Renal cortex interstitium (tissue), 15 donors: ENCODE measurements around the gene GIT2. TPM values are rescaled to one million over a fixed set of nuclear protein-coding genes. Genes with fewer than 3 reads are reported as not detected.

ENCODE experiments used
- DNase-seq, 11 donors: peaks; one replicate each; pipeline ENCODE4 v3.0.0-alpha.2; 2013; ENCODE audit warnings: low read depth in 9 of 11, low spot score in 4 of 11; ENCODE audit errors: extremely low read depth in 1 of 11
- long read RNA-seq, 16 experiments: transcript quantifications; one replicate each; lab custom pipeline, GENCODE V29; 2026
- polyA plus RNA-seq, 3 donors: library from polyadenylated mRNA; unstranded; fragments of 120-200 nt; gene quantifications; one replicate each; pipeline ENCODE4 v1.2.1, GENCODE V29; 2013; ENCODE audit not compliant: insufficient read length in 3 of 3

GIT2 gene
- 10 to 100 TPM; 33.6 to 48.9 (median 34.4) TPM for polyA plus RNA-seq
- long read RNA-seq, donor 1, partial matches to known transcripts = 0 of 1 reads
- long read RNA-seq, donor 1, other reads (novel, unspliced or antisense) = 0 of 1 reads
- long read RNA-seq, donor 2, partial matches to known transcripts = 0 of 1 reads
- long read RNA-seq, donor 2, other reads (novel, unspliced or antisense) = 0 of 1 reads
- long read RNA-seq, donor 3, full-length matches to known transcripts = 2 of 2 reads
- long read RNA-seq, donor 3, partial matches to known transcripts = 0 of 2 reads
- long read RNA-seq, donor 3, other reads (novel, unspliced or antisense) = 0 of 2 reads
- long read RNA-seq, donor 4, full-length matches to known transcripts = 5 of 5 reads
- long read RNA-seq, donor 4, partial matches to known transcripts = 0 of 5 reads
- long read RNA-seq, donor 4, other reads (novel, unspliced or antisense) = 0 of 5 reads
- long read RNA-seq, donor 5 = 0 reads
- long read RNA-seq, donor 6 = 0 reads
- long read RNA-seq, donor 7 = 0 reads
- long read RNA-seq, donor 8, full-length matches to known transcripts = 9 of 9 reads
- long read RNA-seq, donor 8, partial matches to known transcripts = 0 of 9 reads
- long read RNA-seq, donor 8, other reads (novel, unspliced or antisense) = 0 of 9 reads
- long read RNA-seq, donor 9, full-length matches to known transcripts = 2 of 2 reads
- long read RNA-seq, donor 9, partial matches to known transcripts = 0 of 2 reads
- long read RNA-seq, donor 9, other reads (novel, unspliced or antisense) = 0 of 2 reads
- long read RNA-seq, donor 10, full-length matches to known transcripts = 4 of 4 reads
- long read RNA-seq, donor 10, partial matches to known transcripts = 0 of 4 reads
- long read RNA-seq, donor 10, other reads (novel, unspliced or antisense) = 0 of 4 reads
- long read RNA-seq, donor 11, full-length matches to known transcripts = 3 of 3 reads
- long read RNA-seq, donor 11, partial matches to known transcripts = 0 of 3 reads
- long read RNA-seq, donor 11, other reads (novel, unspliced or antisense) = 0 of 3 reads
- long read RNA-seq, donor 12, full-length matches to known transcripts = 2 of 2 reads
- long read RNA-seq, donor 12, partial matches to known transcripts = 0 of 2 reads
- long read RNA-seq, donor 12, other reads (novel, unspliced or antisense) = 0 of 2 reads
- long read RNA-seq, donor 13 = 0 reads
- long read RNA-seq, donor 14, full-length matches to known transcripts = 1 of 1 reads
- long read RNA-seq, donor 14, partial matches to known transcripts = 0 of 1 reads
- long read RNA-seq, donor 14, other reads (novel, unspliced or antisense) = 0 of 1 reads
- long read RNA-seq, donor 15 = 0 reads
- long read RNA-seq, donor 16, full-length matches to known transcripts = 11 of 11 reads
- long read RNA-seq, donor 16, partial matches to known transcripts = 0 of 11 reads
- long read RNA-seq, donor 16, other reads (novel, unspliced or antisense) = 0 of 11 reads

GRCh38 chr12:109995686-109996482 lies at the start of gene GIT2:
GIT2 (minus strand) TSS chr12:109996368; CDS start chr12:109996224, 144 bp downstream.
- DNase-seq = peak; percentile 74 to 90 (median 84)

GRCh38 chr12:110042264-110042663 lies 46.1 kb upstream of the GIT2 start:
- DNase-seq = no peak

GRCh38 chr12:110039085-110039807 lies 43.1 kb upstream of the GIT2 start:
- DNase-seq = no peak

GRCh38 chr12:110038741-110039084 lies 42.5 kb upstream of the GIT2 start:
- no peak for DNase-seq

GRCh38 chr12:110037315-110037714 lies 41.1 kb upstream of the GIT2 start:
- DNase-seq = no peak

GRCh38 chr12:110035534-110036104 lies 39.5 kb upstream of the GIT2 start:
- DNase-seq = no peak

GRCh38 chr12:110033888-110034287 lies 37.7 kb upstream of the GIT2 start:
- DNase-seq = no peak

GRCh38 chr12:110029290-110029815 lies 33.2 kb upstream of the GIT2 start:
- no peak for DNase-seq

GRCh38 chr12:110028323-110028722 lies 32.2 kb upstream of the GIT2 start:
- DNase-seq = no peak

GRCh38 chr12:110024051-110024450 lies 27.9 kb upstream of the GIT2 start:
- DNase-seq = no peak

- no peak for DNase-seq
These were observed 27.2 kb upstream of the GIT2 start for GRCh38 chr12:110023059-110023980.

- no peak for DNase-seq
These were observed 24.8 kb upstream of the GIT2 start for GRCh38 chr12:110020956-110021355.

GRCh38 chr12:110015132-110015531 lies 19.0 kb upstream of the GIT2 start:
- no peak for DNase-seq

- DNase-seq = no peak
These were observed 16.5 kb upstream of the GIT2 start for GRCh38 chr12:110012659-110013058.

GRCh38 chr12:110012137-110012536 lies 16.0 kb upstream of the GIT2 start:
- no peak for DNase-seq
